D721Med (cell line): ENCODE results near the gene ANXA8.

Experiments
- DNase-seq: peaks from one replicate; pipeline ENCODE4 v3.0.0; 2011; ENCODE audit warnings: low spot score; ENCODE audit not compliant: insufficient read length
- FAIRE-seq: peaks from 2 replicates; lab custom pipeline; 2011; peaks lifted over from hg19 to GRCh38; lab: Jason Lieb, UNC
- TF ChIP-seq, protein P1 (sequence below): IDR thresholded peaks from 2 replicates; pipeline ENCODE4 v1.5.1; 2012; ENCODE audit warnings: mild to moderate bottlenecking, control low read depth; ENCODE audit not compliant: insufficient read depth; ENCODE audit errors: missing control alignments

Gene ANXA8

DNA sequence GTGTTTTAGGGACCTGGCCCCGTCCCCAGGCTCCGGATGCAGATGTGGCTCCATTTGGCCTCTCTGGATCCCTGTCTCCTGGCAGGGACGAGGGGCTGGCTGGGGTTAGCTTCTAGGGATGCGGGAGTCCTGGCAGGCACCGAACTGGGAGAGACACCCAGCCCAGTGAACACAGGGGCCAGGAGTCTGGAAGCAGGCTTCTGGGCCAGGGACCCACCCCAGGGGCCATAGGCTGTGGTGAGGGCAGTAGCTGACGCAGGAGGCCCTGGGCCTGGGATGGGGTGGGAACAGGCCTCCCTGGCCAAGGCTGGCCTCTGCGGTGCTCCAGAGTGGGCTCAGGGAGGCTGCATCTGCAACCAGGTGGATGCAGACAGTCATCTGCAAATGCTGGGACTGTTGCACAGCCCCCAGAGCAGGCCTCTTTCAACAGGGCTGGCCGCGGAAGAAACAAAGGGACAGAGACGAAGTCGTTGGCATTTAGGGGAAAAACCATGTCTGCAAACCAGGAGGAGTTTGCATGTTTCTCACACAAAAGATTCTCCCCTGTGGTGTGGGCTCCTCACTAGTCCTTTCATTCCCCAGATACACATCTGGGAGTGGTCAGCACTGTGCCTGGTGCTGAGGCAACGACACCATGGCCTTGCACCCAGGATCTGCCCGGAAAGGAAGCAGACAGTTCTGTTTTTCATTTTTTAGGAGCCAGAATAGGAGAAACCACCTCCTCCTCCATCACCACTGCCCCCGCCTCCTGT lies 63.4 kb downstream of the ANXA8 start:
- DNase-seq (no peak), FAIRE-seq (no peak)
- TF ChIP-seq, protein P1, sequence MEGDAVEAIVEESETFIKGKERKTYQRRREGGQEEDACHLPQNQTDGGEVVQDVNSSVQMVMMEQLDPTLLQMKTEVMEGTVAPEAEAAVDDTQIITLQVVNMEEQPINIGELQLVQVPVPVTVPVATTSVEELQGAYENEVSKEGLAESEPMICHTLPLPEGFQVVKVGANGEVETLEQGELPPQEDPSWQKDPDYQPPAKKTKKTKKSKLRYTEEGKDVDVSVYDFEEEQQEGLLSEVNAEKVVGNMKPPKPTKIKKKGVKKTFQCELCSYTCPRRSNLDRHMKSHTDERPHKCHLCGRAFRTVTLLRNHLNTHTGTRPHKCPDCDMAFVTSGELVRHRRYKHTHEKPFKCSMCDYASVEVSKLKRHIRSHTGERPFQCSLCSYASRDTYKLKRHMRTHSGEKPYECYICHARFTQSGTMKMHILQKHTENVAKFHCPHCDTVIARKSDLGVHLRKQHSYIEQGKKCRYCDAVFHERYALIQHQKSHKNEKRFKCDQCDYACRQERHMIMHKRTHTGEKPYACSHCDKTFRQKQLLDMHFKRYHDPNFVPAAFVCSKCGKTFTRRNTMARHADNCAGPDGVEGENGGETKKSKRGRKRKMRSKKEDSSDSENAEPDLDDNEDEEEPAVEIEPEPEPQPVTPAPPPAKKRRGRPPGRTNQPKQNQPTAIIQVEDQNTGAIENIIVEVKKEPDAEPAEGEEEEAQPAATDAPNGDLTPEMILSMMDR: no peak

DNA sequence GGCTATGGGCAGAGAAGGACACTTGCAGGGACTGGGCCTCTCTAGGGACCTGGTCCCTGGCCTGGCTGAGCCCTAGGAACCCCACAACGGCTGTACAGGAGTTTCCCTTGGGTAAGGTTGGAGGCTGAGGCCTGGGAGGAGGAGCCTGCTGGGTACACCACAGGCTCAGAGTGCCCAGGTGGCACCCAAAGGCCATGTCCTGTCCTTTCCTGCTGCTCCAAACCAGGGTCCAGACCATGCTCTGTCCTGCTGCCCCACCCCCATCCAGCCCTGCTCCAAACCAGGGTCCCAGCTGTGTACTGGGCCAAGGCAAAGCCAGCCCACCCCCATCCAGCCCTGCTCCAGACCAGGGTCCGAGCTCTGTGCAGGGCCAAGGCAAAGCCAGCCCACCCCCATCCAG lies 64.5 kb downstream of the ANXA8 start:
- FAIRE-seq: no peak
- TF ChIP-seq, protein P1: no peak
- DNase-seq: no peak

DNA sequence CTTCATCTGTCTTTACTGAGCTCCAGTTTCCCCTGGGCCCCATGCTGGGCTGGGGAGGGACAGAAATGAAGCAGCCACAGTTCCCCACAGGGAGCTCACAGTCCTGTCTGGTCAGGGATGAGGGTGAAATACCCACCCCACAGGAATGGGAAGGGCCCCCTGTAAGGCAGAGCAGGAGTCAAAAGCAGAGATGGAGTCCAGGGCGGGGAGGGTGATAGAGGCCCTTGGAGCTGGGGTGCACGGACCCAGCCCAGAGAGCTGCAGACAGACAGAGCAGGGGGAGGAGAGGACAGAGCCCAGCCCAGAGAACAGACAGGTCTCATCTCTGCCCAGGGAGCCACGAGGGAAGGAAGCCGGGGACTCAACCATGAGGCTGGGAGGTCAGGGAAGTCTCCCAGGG lies 64.9 kb downstream of the ANXA8 start:
- FAIRE-seq: no peak
- TF ChIP-seq, protein P1: no peak

DNA sequence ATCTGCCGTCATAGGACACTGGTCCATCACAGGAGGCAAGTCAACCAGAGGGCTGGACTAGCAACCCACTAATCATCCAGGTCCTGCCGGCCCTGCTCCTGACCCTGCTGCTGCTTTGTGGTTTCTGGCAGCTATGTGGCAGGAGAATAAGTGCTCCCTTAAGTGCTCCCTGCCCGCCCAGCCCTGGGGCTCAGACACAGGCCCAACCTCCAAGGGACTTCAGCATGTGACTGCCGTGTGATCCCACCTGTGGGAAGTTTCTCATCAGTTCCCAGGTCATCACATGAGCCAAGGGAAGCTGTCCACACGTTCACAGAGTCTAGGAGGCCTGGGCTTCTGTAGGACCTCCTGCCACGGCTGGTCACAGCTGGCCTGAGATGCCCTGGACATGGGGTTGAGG lies 65.6 kb downstream of the ANXA8 start:
- no peak for FAIRE-seq
- TF ChIP-seq, protein P1: no peak
- DNase-seq: no peak

More for the DNA sequence above, 64.9 kb downstream of the ANXA8 start:
- DNase-seq: no peak
